GM18511 (cell line): ENCODE results near the gene FOSL2.

Source experiments
- ATAC-seq: cut with Tn5 transposase; IDR thresholded peaks from one replicate; pipeline ENCODE4 v1.9.1; 2021; ENCODE audit warnings: mild to moderate bottlenecking, moderate library complexity; ENCODE audit not compliant: unreplicated experiment

FOSL2 gene

GRCh38 chr2:28408764-28409599 is 16.3 kb downstream of the FOSL2 start:
- no peak for ATAC-seq

DNA sequence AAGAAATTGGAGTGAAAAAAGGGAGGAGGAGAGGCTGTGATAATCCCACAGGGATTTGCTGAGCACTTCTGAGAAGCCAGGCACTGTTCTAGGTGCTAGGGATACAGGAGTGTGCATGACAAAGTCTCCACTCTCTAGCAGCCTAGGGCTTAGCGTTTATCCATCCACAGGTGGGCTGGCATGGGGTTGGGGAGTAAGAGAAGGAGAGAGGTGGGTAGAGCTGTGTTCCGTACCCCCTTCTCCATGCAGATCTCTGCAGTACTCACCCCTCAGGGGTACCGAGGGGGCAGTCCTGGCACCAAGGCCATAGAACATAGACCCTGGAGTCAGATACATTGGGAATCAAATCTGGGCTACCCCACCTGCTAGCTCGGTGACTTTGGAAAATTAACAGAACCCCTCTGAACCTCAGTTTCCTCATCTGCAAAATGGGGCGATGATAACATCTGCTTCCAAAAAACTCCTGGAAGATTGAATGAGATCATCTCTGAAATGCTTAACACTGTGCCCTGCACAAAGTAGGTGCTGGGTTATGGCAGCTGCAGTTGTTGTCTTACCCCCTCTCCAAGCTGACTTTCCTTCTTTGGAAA is 18.6 kb downstream of the FOSL2 start:
- no peak for ATAC-seq

GRCh38 chr2:28411956-28412609 is 19.4 kb downstream of the FOSL2 start:
- no peak for ATAC-seq

GRCh38 chr2:28412625-28413151 is 20.0 kb downstream of the FOSL2 start:
- no peak for ATAC-seq

DNA sequence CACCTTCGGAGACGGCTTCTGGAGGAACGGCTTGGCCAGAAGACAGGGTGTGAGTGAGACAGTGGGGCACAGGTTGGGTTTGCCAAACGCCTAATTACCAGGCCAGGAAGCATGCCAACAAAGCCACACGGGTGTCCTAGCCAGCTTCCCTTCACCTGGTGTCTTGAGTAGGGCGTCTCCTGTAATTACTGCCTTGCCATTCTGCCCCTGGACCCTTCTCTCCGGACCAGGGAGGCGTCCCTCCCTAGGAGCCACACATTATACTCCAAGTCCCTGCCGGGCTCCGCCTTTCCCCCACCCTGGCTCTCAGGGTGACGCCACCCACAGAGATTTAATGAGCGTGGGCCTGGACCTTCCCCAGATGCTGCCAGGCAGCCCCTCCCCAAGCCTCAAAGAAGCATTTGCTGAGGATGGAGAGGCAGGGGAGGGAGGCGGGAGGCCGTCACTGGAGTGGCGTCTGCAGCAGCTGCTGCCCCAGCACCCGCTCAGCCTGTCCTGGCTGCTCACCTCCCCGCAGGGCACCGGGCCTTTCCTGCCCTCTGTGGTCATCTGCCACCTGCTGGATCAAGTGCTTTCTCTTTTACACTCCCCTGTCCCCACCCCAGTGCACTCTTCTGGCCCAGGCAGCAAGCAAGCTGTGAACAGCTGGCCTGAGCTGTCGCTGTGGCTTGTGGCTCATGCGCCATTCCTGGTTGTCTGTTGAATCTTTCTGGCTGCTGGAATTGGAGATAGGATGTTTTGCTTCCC is 20.7 kb downstream of the FOSL2 start:
- ATAC-seq: no peak

GRCh38 chr2:28413899-28414295 is 21.2 kb downstream of the FOSL2 start:
- ATAC-seq: no peak

GRCh38 chr2:28414583-28414982 is 21.9 kb downstream of the FOSL2 start:
- no peak for ATAC-seq

DNA sequence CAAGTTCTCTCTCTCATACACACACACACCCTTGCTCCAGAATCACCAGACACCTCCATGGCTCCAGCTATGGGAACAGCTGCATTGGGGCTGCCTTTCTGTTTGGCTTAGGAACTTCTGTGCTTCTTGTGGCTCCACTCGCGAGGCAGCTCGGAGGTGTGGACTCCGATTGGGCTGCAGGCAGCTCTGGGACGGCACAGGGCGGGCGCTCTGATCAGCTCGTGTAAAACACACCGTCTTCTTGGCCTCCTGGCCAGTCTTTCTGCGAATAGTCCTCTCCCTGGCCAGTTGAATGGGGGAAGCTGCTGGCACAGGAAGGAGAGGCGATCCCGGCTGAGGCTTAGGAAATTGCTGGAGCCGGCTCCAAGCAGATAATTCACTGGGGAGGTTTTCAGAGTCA is 22.4 kb downstream of the FOSL2 start:
- ATAC-seq: no peak

- ATAC-seq: no peak
Observed at GRCh38 chr2:28415715-28416114, 23.1 kb downstream of the FOSL2 start.

GRCh38 chr2:28419003-28419402 is 26.3 kb downstream of the FOSL2 start:
- ATAC-seq: no peak

DNA sequence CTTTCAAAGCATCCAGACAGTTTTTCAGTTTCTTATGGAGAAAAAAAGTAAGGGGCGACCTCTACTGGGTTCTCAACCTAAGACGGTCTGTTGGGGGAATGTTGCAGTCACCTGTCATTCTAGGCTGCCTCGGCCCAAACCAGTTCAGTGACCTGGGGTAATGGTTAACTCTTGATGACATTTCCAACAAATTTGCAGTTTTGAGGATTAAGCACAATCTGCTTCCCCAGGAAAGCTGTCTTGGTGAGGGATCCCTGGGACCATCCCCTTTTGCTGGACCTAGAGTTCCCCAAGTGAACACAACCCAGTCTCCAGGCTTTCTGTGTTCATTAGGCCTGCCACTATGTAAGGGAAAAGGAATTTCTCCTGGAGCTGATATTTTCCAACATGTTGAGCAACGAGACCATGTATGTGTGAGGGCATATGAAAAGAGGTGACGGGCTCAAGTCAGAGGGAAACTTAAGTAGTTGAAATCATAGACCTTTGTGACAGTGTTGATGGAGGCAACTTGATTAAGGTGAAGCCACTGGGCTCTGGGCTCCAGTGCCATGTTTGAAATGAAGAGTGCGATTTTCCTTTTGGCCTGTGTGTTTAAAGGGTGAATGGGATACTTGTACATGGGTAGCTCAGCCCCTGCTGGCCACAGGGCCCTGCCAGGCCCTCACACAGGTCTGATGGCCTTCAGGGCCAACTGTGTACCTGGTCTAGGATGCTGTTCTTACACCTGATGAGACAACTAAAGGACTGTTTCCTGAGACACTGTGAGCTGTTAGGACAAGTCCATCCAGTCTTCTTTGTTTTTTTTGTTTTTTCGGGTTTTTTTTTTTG is 27.0 kb downstream of the FOSL2 start:
- ATAC-seq: no peak

- no peak for ATAC-seq
Observed at GRCh38 chr2:28420722-28421121, 28.1 kb downstream of the FOSL2 start.

GRCh38 chr2:28422908-28423741 is 30.5 kb downstream of the FOSL2 start:
- no peak for ATAC-seq

DNA sequence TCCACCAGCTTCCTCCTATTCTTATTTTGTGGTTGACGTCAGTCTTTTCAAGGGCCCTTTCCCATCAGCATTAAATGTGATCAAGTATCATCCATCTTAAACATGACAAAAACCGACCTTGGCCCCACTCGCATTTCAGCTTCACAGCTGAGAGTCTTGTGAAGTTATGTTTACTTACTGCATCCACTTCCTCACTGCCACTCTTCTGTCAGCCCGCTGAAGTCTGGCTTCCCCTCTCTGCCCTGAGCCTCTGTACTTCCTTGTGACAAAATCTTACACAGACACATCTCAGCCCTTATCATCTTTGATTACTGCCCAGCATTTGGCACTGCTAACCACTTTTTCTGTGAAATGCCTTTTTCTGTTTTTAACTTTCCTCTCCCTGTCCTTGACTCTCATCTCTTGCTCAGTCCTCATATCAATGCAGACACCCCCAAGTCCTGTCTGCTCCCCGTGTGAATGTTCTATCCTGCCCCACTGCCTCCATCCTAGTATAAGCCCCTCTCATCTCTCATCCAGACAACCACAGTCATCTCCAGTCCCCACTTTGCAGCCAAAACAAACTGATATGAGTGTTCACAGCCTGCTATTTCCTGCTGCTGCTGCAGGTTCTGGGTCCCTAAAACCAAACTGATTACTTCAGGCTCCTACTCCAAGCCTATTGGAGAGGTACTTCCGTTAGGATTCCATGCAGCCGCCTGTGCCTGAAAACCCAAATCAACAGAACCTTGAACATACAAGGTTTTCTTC is 31.4 kb downstream of the FOSL2 start:
- ATAC-seq: no peak

GRCh38 chr2:28424799-28425463 is 32.3 kb downstream of the FOSL2 start:
- ATAC-seq: no peak

- ATAC-seq: no peak
Observed at GRCh38 chr2:28425464-28425835, 32.8 kb downstream of the FOSL2 start.

DNA sequence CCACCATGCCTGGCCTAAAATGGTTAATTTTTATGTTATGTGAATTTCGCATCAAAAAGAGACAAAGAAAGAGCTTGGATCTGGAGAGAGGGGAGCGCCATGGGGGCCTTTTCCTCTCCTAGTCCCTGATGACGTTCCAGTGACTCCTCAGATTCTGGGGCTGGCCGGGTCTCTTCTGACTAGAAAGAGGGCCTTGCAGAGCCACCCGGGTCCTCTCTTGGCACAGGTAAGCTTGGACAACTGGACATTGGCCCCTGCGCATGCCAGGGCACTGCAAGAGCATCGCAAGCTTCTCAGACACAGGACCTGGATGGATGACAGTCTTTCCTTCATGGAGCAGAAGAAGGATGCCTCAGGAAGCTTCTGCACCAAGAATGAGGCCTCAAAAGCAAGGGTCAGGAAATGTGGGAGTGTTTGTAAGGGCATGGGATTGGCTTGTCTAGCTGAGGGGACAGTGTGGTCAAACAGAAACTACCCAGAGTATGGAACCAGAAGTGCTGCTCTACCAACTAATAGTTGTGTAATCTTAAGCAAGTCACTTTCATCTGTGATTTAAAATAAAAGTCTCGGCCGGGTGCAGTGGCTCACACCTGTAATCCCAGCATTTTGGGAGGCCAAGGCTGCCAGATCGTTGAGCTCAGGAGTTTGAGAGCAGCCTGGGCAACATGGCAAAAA is 35.2 kb downstream of the FOSL2 start:
- no peak for ATAC-seq

GRCh38 chr2:28428486-28428885 is 35.8 kb downstream of the FOSL2 start:
- no peak for ATAC-seq
